HG02610 (cell line): ENCODE results near the gene LIAS.
"Not testable (repeated sequence)": the region's sequence is repeated elsewhere in the genome, so short reads cannot be mapped to it uniquely, and the experiment has no call there.

Experiments
- ATAC-seq: cut with Tn5 transposase; IDR thresholded peaks from one replicate; pipeline ENCODE4 v1.9.1; 2021; ENCODE audit warnings: mild to moderate bottlenecking, moderate library complexity; ENCODE audit not compliant: unreplicated experiment

The LIAS gene

GRCh38 chr4:39452860-39453587, 5.8 kb upstream of the LIAS start:
- ATAC-seq, result no peak

GRCh38 chr4:39453738-39454137, 5.1 kb upstream of the LIAS start:
- no peak for ATAC-seq

- ATAC-seq, result no peak
These were observed 3.4 kb upstream of the LIAS start for GRCh38 chr4:39455486-39455885.

- no peak for ATAC-seq
These were observed 1.7 kb upstream of the LIAS start for GRCh38 chr4:39456946-39457763.

GRCh38 chr4:39458161-39458504, 723 bp upstream of the LIAS start:
- not testable (repeated sequence) for ATAC-seq

- ATAC-seq, result no peak
These were observed 6.1 kb downstream of the LIAS start for GRCh38 chr4:39464886-39465501.

- ATAC-seq, result no peak
These were observed 7.9 kb downstream of the LIAS start for GRCh38 chr4:39466747-39467146.

- ATAC-seq, result no peak
These were observed 8.6 kb downstream of the LIAS start for GRCh38 chr4:39467464-39467863.

- ATAC-seq, result peak; percentile 67
These were observed 10.7 kb downstream of the LIAS start for GRCh38 chr4:39469429-39470077.

GRCh38 chr4:39470402-39470801, 11.5 kb downstream of the LIAS start:
- no peak for ATAC-seq

- no peak for ATAC-seq
These were observed 13.5 kb downstream of the LIAS start for GRCh38 chr4:39472396-39472795.

GRCh38 chr4:39476187-39476895, 17.5 kb downstream of the LIAS start:
- ATAC-seq, result no peak

- ATAC-seq, result no peak
These were observed 21.4 kb downstream of the LIAS start for GRCh38 chr4:39480251-39480650.

GRCh38 chr4:39480902-39481695, 22.2 kb downstream of the LIAS start:
- ATAC-seq, result no peak

GRCh38 chr4:39484582-39485272, 25.9 kb downstream of the LIAS start:
- no peak for ATAC-seq

GRCh38 chr4:39486221-39486804, 27.5 kb downstream of the LIAS start:
- ATAC-seq, result no peak

- no peak for ATAC-seq
These were observed 31.5 kb downstream of the LIAS start for GRCh38 chr4:39490322-39490721.

GRCh38 chr4:39494354-39494753, 35.5 kb downstream of the LIAS start:
- ATAC-seq, result no peak
